ENCODE results near the gene METTL5.

The METTL5 gene

DNA sequence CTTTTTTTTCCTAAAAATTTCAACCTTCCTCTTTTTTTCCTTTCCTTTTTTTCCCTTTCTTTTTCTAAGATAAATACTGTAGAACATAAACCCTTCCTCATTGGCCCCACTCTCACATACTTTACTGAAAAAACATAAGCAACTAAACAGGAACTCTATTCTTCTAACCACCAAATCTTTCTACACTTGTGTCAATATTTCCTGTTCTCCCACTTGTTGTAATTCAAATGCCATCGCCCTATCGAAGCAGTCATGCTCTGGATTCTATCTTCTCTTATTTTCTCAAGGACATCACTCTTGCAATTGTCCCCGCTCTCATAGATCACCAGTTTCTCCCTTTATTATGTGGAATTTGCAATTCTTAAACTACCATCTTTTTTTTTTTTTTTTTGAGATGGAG is 46.3 kb downstream of the METTL5 start:
- no peak for DNase-seq

GRCh38 chr2:169776252-169776761 is 48.4 kb downstream of the METTL5 start:
- no peak for DNase-seq

GRCh38 chr2:169775765-169776164 is 48.9 kb downstream of the METTL5 start:
- no peak for DNase-seq

- no peak for DNase-seq
These were observed 49.4 kb downstream of the METTL5 start for GRCh38 chr2:169775354-169775753.

GRCh38 chr2:169772651-169773050 is 52.1 kb downstream of the METTL5 start:
- no peak for DNase-seq

DNA sequence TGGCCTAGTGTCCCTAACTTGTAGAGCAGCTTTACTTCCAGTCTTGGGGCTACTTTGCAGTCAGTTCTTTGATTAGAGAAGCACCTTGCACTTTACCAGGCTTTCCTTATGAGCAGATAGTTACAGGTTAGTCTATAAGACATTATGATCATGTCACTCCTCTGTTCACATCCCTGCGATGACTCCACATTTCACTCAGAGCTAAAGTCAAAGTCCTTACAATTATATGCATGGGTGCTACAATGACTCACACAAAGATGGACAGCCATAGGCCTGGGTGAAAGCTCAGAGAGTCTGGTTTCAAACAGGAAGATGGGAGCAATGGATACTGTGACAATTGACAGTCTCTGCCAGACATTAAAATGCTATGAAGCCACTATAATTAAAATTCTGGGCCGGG is 53.1 kb downstream of the METTL5 start:
- DNase-seq, result no peak

DNA sequence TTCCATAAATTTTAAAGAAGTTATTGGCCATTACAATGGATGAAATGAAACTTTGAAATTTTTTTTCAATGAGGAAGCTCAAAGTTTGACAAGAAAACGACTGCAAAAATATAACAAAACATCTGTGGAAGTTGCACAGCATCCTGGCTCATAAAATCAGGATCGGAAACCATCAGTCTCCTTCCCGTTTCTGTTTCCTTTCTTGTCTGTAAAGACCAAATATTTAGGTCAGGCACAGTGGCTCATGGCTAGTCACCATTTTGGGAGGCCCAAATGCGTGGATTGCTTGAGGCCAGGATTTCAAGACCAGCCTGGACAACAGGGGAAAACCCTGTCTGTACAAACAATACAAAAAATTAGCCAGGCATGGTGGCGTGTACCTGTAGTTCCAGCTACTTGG is 53.7 kb downstream of the METTL5 start:
- DNase-seq, result no peak

- DNase-seq, result no peak
These were observed 56.3 kb downstream of the METTL5 start for GRCh38 chr2:169768262-169768995.

DNA sequence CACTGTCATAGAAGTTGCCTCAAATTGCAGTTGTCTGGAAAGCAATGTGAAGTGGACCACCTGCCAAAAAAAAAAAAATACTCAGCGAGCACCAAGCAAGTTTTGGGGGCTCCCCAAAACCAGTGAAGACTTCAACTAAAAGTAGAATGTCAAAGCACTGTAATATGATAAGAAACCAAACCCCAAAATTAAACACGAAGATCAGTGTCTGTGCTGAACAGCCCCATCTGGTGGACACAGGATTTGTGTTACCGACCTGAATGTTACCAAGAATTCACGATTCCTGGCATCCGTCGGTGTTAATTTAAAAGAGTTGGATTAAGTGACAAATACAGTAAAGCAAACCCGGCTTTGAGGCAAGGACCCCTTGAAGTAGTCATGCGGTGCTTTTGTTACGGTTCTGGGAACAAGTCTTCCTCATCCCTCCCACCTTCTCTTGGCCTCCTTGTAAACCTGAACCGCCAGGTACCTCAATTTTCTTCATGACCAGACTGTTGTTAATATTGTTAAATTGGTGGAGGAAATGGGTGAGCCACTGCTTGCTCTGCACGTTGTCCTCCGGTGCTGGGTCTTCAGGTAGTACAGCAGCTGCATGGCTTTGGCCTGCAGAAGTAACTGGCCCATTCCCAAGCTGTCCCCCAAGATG is 57.3 kb downstream of the METTL5 start:
- DNase-seq, result no peak

DNA sequence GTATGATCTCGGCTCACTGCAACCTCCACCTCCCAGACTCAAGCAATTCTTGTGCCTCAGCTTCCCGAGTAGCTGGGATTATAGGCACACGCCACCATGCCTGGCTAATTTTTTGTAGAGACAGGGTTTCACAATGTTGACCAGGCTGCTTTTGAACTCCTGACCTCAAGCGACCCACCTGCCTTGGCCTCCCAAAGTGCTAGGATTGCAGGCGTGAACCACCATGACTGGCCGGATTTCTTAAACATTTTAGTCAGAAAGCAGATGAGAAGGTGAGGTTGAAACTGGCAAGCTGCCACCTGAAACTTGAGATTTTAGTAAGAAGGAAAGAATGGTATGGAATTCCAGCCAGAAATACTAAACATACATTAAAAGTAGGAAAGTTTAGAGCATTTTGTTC is 59.2 kb downstream of the METTL5 start:
- no peak for DNase-seq

- no peak for DNase-seq
These were observed 62.8 kb downstream of the METTL5 start for GRCh38 chr2:169761970-169762292.
